Measurements from ENCODE around the gene SUFU.

Gene SUFU

GRCh38 chr10:102552533-102552932 lies 48.8 kb downstream of the SUFU start:
- no peak for DNase-seq (ENCODE audit: low spot score)

- DNase-seq (ENCODE audit: low spot score): no peak
Observed at GRCh38 chr10:102553771-102554170, 50.0 kb downstream of the SUFU start.

GRCh38 chr10:102554531-102554930 lies 50.8 kb downstream of the SUFU start:
- no peak for DNase-seq (ENCODE audit: low spot score)

GRCh38 chr10:102555781-102556328 lies 52.1 kb downstream of the SUFU start:
- no peak for DNase-seq (ENCODE audit: low spot score)

DNA sequence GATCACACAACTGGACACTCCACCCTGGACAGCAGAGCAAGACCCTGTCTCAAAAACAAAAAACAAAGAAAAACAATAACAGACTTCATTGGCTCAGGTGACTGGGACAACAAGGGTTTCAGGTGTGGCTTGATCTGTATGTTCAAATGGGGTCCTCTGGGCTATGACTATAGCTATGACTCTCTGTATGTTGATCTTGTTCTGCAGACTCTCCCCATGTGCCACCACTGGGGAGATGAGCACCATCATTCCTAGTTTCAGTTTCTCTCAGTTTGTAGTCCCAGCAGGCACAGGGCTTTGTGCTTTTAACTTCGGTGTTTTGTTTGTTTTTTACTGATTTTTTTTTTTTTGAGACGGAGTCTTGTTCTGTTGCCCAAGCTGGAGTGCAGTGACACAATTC lies 53.8 kb downstream of the SUFU start:
- no peak for DNase-seq (ENCODE audit: low spot score)

- DNase-seq (ENCODE audit: low spot score): no peak
Observed at GRCh38 chr10:102559764-102560163, 56.0 kb downstream of the SUFU start.

DNA sequence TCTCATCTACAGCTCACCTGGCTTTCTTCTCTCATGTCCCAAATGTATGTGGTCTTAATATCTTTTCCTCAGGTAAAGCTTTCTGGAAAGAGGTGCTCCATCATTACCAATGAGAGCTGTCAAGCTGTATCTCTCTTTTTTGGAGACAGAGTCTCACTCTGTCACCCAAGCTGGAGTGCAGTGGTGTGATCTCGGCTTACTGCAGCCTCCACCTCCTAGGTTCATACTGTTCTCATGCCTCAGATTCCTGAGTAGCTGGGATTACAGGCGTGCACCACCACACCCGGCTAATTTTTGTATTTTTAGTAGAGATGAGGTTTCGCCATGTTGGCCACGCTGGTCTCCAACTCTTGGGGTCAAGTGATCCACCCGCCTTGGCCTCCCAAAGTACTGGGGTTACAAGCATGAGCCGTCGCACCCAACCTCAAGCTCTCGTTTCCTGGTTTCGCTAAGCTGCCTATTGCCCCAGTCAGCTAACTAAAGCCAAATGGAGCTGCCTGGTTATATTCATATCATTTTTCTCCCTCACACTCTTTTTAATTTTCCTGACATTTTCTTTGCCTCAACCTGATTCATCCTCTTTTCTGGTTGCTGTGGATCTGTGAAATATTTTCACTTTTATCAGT lies 60.5 kb downstream of the SUFU start:
- no peak for DNase-seq (ENCODE audit: low spot score)

DNA sequence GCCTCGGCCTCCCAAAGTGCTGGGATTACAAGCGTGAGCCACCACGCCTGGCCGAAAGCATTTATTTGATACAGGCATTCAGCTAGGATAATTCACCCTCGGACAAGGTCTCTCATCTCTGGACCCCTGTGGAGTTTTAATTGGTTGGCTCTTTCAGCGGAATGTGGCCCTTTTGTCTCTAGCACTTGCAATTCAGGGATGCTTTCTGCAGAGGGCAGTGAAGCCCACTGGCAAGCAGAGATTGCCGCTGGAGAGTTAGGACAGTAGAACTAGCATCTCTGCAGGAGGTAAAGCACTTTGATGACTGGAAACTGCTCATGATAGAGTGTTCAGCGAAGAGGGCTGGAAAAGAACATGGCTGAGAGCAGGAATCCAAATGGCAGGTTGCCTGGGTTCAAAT lies 62.0 kb downstream of the SUFU start:
- DNase-seq (ENCODE audit: low spot score): no peak

- DNase-seq (ENCODE audit: low spot score): no peak
Observed at GRCh38 chr10:102578782-102579181, 75.0 kb downstream of the SUFU start.

- DNase-seq (ENCODE audit: low spot score): no peak
Observed at GRCh38 chr10:102579328-102579727, 75.6 kb downstream of the SUFU start.

DNA sequence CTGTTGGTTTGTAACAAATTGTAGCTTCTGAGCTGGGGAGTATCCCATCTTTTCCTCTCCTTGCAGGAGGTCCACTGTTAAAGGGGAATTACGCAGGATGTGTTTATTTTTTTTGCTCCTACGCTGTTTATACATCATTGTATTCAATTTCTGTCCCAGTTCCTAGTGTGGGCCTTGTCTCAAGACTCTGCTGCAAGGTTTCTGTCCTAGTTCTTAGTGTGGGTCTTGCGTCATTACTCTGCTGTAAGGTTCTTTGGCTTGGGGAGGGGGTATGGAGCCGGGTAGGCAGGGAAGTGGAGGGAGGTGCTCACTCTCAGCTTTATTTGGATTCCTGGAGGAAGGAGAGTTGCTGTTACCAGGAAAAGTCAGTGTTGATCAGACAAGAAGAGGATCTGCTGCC lies 76.5 kb downstream of the SUFU start:
- no peak for DNase-seq (ENCODE audit: low spot score)

DNA sequence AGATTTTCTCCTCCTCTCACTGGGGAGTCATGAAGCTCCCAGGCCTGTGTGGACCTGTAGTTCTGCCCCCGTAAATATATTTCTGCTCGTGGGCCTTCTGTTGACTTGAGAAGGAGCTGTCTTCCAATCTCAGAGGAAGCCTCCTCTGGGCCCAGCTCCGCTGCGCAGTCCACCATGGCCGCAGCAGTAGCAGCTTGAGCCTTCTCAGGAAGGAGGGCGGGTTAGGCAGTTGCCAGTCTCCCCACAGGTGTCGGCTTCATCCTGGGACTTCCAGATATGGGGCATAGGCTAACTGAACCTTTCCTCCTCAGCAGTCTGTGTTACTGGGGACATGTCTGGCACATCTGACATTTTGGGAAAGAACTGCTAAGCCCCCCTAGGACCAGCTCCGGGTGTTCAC lies 77.6 kb downstream of the SUFU start:
- DNase-seq (ENCODE audit: low spot score): no peak

DNA sequence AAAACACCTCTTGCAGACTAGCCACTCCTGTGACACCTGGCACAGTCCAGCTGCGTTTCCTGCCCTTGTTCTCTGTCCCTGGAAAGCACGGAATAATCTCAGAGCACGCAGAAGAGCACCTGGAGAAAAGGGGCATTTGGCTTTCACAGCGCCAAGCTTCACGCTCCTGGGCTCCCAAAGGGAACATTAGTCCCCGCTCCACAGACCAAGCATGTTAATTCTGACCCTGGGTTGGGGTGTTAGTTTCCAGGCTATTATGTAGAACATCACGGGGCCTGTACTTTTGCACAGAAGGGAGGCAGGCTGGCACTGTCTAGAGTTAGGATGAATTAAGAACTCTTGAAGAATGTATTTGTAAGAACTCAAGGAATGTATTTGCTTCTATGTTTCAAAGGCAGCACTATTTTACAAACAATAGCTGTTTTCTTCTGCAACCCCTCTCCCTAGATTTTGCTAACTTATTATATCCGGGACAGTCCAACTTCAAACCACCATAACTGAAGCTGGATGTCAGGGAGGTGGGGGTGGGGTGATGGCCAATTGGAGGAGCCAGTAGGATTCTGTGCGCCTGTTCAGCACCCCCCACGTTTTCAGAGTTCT lies 78.3 kb downstream of the SUFU start:
- peak; percentile 48 for DNase-seq (ENCODE audit: low spot score)

- peak; percentile 76 for DNase-seq (ENCODE audit: low spot score)
Observed at GRCh38 chr10:102583435-102584417, 80.0 kb downstream of the SUFU start.

- DNase-seq (ENCODE audit: low spot score): no peak
Observed at GRCh38 chr10:102585026-102585425, 81.3 kb downstream of the SUFU start.

- DNase-seq (ENCODE audit: low spot score): no peak
Observed at GRCh38 chr10:102586858-102587257, 83.1 kb downstream of the SUFU start.

DNA sequence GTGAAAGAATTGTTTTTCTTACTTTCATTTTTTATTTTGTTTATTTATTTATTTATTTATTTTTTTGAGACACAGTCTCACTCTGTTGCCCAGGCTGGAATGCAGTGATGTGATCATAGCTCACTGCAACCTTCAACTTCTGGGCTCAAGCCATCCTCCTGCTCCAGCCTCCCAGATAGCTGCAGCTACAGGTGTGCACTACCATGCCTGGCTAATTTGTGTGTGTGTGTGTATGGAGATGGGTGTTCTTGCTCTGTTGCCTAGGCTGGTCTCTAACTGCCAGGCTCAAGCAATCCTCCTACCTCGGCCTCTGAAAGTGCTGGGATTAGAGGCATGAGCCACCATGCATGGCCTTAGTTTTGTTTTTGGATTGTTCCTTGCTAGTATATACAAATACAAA lies 85.1 kb downstream of the SUFU start:
- DNase-seq (ENCODE audit: low spot score): no peak

DNA sequence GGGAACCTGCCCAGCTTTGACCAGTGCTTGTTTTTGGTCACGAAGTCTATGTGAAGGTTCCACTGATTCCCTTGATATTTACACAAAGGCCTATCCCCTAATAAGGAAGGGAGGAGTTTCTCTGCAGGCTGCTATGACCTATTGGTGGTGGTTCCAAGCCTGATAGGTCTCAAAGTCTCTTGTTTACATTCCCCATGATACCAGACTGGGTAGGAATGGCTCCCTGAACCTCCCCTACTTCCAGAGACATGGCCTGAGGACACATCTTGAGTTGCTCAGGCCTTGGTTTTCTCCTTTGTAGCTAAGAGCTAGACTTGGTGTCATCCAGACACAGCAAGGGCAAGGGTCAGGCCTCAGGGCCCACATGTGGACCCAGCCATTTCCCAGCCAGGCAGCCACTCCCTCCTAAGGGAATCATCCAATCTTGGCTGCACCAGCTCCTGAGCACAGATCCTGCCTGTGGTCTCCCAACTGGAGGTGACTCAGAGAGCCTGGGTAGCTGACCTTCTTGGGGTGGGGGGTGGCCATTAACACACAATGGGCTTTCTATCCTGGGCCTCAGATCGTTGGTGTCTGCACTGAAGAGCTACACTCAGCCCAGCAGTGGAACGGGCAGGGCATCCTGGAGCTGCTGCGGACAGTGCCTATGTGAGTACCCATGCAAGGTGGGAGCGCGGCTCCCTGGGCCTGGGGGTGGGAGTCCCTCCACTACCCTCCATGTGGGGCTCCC lies 89.5 kb downstream of the SUFU start:
- peak; percentile 77 for DNase-seq (ENCODE audit: low spot score)

DNA sequence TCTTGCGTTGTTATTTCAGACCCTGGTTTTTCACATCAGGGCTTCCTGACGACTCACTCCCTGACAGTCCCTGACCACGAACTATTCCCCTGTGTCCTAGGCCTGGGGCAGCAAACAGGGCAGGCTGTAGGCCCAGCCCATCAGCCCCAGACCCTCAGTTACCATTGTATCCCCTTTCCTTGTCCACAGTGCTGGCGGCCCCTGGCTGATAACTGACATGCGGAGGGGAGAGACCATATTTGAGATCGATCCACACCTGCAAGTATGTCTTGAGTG lies 90.0 kb downstream of the SUFU start:
- DNase-seq (ENCODE audit: low spot score): no peak

DNA sequence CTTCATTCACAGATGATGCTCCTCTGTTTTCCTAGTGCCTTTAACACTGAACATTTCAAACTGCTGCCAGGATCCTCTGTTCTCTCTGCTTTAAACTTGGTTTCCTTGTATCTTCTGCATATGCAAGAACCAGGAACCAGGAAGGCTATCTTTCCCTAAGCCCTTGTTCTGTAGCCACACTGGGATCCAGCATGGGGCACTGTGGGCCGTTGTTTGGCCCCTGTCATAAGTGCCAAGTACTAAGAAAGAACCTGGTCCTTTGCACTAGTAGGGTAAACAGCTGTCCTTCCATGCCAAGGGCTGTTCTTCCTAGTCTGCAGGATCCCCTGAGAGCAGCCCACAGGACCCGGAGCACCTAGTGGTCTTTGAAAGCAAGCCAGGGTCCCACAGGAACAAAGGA lies 91.5 kb downstream of the SUFU start:
- no peak for DNase-seq (ENCODE audit: low spot score)

DNA sequence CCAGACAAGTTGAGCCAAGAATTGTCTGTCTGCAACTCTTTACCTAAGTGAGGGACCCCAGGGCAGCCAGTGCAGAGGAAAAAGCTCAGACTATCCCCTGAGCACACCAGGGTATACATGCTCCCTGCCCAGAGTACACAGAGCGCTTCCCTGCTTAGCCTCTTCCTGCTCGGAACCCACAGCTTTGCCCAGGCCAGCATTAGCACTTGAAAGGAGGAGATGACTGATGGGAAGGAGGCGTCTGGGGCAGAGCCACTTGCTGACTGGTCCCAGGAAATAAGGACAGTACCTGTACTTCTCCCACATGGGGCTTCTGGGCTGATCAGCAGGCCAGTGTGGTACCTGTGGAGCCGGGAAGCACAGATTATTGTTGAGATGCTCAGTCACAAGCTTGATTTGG lies 92.1 kb downstream of the SUFU start:
- DNase-seq (ENCODE audit: low spot score): no peak

DNA sequence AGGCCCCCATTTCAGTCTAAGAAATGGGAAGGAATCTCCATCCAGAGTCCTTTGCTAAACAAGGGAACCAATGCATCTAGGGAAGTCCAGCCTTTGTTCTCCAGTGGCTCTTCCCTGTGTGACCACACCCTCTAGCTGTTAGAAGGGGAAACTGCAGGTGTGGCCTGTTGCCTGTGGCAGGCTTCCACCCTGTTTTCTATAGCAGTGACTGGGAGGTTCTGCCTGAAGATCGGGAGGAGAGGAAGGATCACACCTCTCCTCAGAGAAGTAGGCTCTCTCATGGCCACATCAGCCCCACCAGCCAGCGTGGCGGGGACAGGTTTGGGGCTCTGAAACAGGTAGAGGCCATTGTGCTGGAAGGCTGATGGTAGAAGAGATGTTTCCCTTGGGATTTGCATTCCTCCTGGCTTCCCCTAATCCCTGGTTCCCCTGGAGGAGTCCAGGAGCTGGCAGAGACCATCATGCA lies 92.8 kb downstream of the SUFU start:
- peak; percentile 56 for DNase-seq (ENCODE audit: low spot score)
